C4-2B (cell line): ENCODE measurements around the gene USB1.

Source experiments
- CTCF ChIP-seq: fragments of 450-650 bp; conservative IDR thresholded peaks from 2 replicates; pipeline ENCODE4 v1.5.1; 2017; ENCODE audit warnings: mild to moderate bottlenecking
- ZFX ChIP-seq: fragments of 450-650 bp; IDR thresholded peaks from 2 replicates; pipeline ENCODE4 v1.6.1; 2017

- no peak for TF ChIP-seq CTCF
- no peak for TF ChIP-seq ZFX
These were observed 47.5 kb downstream of the USB1 start for GRCh38 chr16:58048494-58049231.
